Keratinocyte (primary cell): ENCODE results near the gene GLT6D1.

Experiments used
- EZH2 ChIP-seq: IDR thresholded peaks from one replicate; pipeline ENCODE4 v1.6.1; 2012; ENCODE audit warnings: inconsistent platforms, mild to moderate bottlenecking, low read length, moderate library complexity
- TF ChIP-seq, protein P1 (sequence below), 3 experiments: IDR thresholded peaks in 1 of 3; conservative IDR thresholded peaks in 1 of 3; optimal IDR thresholded peaks in 1 of 3; 2 replicates in 2 of 3; 3 replicates in 1 of 3; pipeline versions ENCODE3 to v1.5.1; 2011; ENCODE audit warnings: low read length in 3 of 3, mild to moderate bottlenecking in 3 of 3, moderate library complexity in 2 of 3, control low read depth in 1 of 3, inconsistent platforms in 1 of 3; ENCODE audit not compliant: insufficient read depth in 2 of 3; ENCODE audit errors: extremely low read depth in 1 of 3

DNA sequence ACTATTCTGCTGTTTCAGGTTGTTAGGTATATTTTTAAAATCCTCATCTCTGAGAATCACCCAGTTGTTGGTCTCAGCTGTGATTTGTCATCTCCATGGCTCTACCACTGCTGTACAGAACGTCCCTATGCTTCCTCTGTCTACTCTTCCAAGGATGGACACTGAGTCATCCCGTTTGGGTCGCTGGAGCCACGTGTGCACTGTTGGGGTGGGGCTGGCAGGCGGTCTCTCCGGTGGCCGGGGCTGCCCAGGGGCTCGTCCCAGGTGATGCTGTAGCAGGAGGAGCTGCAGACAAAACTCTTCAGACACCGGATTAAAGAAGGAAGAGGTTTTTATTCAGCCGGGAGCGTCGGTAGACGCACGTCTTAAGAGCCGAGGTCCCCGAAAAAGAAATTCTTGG, 40.7 kb upstream of the GLT6D1 start:
- TF ChIP-seq, protein P1, sequence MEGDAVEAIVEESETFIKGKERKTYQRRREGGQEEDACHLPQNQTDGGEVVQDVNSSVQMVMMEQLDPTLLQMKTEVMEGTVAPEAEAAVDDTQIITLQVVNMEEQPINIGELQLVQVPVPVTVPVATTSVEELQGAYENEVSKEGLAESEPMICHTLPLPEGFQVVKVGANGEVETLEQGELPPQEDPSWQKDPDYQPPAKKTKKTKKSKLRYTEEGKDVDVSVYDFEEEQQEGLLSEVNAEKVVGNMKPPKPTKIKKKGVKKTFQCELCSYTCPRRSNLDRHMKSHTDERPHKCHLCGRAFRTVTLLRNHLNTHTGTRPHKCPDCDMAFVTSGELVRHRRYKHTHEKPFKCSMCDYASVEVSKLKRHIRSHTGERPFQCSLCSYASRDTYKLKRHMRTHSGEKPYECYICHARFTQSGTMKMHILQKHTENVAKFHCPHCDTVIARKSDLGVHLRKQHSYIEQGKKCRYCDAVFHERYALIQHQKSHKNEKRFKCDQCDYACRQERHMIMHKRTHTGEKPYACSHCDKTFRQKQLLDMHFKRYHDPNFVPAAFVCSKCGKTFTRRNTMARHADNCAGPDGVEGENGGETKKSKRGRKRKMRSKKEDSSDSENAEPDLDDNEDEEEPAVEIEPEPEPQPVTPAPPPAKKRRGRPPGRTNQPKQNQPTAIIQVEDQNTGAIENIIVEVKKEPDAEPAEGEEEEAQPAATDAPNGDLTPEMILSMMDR (optimal IDR thresholded peaks at IDR 0.05 in 1 of 3, IDR thresholded peaks at IDR 0.05 in 1 of 3, conservative IDR thresholded peaks at IDR 0.05 in 1 of 3; ENCODE audit: extremely low read depth in 1 of 3, insufficient read depth in 2 of 3, low read length in 3 of 3): no peak
- no peak for TF ChIP-seq EZH2
